PC-9 (cell line): ENCODE results near the gene LIPM.

Source experiments
- EZH2 ChIP-seq: fragments of 200-600 bp; sonication (generic); IDR thresholded peaks from 2 replicates; pipeline ENCODE4 v1.8.0; 2017; ENCODE audit warnings: antibody characterized with exemption, low read depth
- TF ChIP-seq, protein P1 (sequence below): fragments of 200-600 bp; sonication (generic); conservative IDR thresholded peaks from 2 replicates; pipeline ENCODE4 v1.6.1; 2017; ENCODE audit warnings: mixed run types, antibody characterized with exemption, mild to moderate bottlenecking, moderate library complexity

DNA sequence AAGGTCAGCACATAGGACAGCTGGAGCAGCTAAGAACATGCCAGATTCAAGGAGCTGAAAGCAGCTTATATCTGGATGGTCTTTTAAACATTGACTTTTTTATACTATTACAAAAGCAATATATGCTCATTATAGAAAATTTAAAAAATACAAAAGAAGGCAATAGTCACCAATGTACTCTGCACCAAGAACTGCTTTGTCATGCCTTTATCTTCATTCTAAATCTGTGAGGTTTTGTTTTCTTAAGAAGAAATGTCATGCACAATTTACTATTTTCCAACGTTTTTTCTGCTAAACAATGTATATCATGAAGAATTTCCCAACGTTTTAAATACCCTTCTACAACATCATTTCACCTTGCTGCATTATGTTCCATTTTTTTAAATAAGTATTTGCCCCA, 2.8 kb downstream of the LIPM start:
- TF ChIP-seq, protein P1, sequence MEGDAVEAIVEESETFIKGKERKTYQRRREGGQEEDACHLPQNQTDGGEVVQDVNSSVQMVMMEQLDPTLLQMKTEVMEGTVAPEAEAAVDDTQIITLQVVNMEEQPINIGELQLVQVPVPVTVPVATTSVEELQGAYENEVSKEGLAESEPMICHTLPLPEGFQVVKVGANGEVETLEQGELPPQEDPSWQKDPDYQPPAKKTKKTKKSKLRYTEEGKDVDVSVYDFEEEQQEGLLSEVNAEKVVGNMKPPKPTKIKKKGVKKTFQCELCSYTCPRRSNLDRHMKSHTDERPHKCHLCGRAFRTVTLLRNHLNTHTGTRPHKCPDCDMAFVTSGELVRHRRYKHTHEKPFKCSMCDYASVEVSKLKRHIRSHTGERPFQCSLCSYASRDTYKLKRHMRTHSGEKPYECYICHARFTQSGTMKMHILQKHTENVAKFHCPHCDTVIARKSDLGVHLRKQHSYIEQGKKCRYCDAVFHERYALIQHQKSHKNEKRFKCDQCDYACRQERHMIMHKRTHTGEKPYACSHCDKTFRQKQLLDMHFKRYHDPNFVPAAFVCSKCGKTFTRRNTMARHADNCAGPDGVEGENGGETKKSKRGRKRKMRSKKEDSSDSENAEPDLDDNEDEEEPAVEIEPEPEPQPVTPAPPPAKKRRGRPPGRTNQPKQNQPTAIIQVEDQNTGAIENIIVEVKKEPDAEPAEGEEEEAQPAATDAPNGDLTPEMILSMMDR: no peak
- TF ChIP-seq EZH2: no peak
